Mesodermal cell (in vitro differentiated cells): ENCODE results near the gene PRPF4. TPM values are rescaled to one million over a fixed set of nuclear protein-coding genes. Genes with fewer than 3 reads are reported as not detected.
"Not testable (repeated sequence)": the region's sequence is repeated elsewhere in the genome, so short reads cannot be mapped to it uniquely, and the experiment has no call there.

Source experiments
- H3K27ac ChIP-seq: 2 replicates; pipeline ENCODE4 v1.7.0; 2013; ENCODE audit warnings: mild to moderate bottlenecking, low read depth, low read length, moderate library complexity; ENCODE audit not compliant: severe bottlenecking
- H3K36me3 ChIP-seq: 2 replicates; pipeline ENCODE4 v1.7.1; 2013; ENCODE audit warnings: mild to moderate bottlenecking, low read length, moderate library complexity; ENCODE audit not compliant: control insufficient read depth, insufficient read depth
- H3K4me1 ChIP-seq: one replicate; pipeline ENCODE4 v1.7.1; 2013; ENCODE audit warnings: mild to moderate bottlenecking, low read length; ENCODE audit not compliant: insufficient read depth, control insufficient read depth, poor library complexity, severe bottlenecking
- H3K4me3 ChIP-seq: 2 replicates; pipeline ENCODE4 v1.7.0; 2013; ENCODE audit warnings: low read length, control low read depth, mild to moderate bottlenecking; ENCODE audit not compliant: insufficient read depth, poor library complexity, severe bottlenecking; ENCODE audit errors: extremely low read depth
- H3K9me3 ChIP-seq: 2 replicates; pipeline ENCODE4 v1.7.1; 2013; ENCODE audit warnings: mild to moderate bottlenecking, low read length, moderate library complexity; ENCODE audit not compliant: control insufficient read depth
- WGBS, 2 experiments: methylation state at CpG; one replicate each; pipeline ENCODE4 v1.1.5; 2013; ENCODE audit warnings: missing lambda C conversion rate in 2 of 2; ENCODE audit not compliant: insufficient coverage in 2 of 2; 5-methylcytosine and 5-hydroxymethylcytosine counted together
- polyA plus RNA-seq, 2 experiments: library from polyadenylated mRNA; stranded (reverse); fragments of 50-300 nt; gene quantifications; one replicate each; pipeline ENCODE4 v1.2.3, GENCODE V29; 2013

The PRPF4 gene
- polyA plus RNA-seq (2013, experiment 1 of 2), result 24.3 TPM
- 23.3 TPM for polyA plus RNA-seq (2013, experiment 2 of 2)

GRCh38 chr9:113275157-113276131 lies at the start of gene PRPF4, which contains the start of gene CDC26:
Gene PRPF4, plus strand, starts transcription at chr9:113275658. Its CDS starts 86 bp downstream, at chr9:113275744.
Gene CDC26, minus strand, starts transcription at chr9:113275572. Its CDS starts 3,065 bp downstream, at chr9:113272507.
- peak within 1 kb of the TSS; percentile 82 for H3K4me3 ChIP-seq
- no peaks in the 10 kb centered on the region for H3K9me3 ChIP-seq
- peak within 1 kb of the TSS; percentile 87 for H3K27ac ChIP-seq
- 0% methylated on average over 42 to 45 of the region's 63 CpGs for WGBS, 2 experiments
- H3K36me3 ChIP-seq, result peaks cover 67% of the 10 kb centered on the region
- H3K4me1 ChIP-seq, result peaks cover 7% of the 10 kb centered on the region

DNA sequence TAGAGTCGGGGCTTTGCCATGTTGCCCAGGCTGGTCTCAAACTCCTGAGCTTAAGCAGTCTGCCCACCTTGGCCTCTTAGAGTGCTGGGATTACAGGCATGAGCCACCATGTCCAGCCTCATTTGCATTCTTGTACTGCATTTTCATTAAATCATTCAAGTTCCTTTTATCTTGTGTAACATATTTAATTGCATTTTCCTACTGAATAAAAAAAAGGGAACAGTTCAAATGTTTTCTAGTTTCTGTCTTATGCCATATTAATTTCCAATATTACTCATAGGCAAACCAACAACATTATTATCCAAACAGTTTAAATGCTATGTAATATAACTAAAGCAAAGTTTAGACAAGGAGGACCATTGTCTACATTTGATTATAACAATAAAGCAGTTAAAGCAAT lies 48.0 kb upstream of the PRPF4 start:
- 77 to 89% methylated on average over 1 of the region's 1 CpG for WGBS, 2 experiments
- Histone ChIP-seq H3K27ac (no peak overlapping the region), H3K9me3 (no peaks in the 10 kb centered on the region), H3K4me1 (peaks cover 7% of the 10 kb centered on the region), H3K36me3 (peaks cover 25% of the 10 kb centered on the region), H3K4me3 (no peak overlapping the region)

DNA sequence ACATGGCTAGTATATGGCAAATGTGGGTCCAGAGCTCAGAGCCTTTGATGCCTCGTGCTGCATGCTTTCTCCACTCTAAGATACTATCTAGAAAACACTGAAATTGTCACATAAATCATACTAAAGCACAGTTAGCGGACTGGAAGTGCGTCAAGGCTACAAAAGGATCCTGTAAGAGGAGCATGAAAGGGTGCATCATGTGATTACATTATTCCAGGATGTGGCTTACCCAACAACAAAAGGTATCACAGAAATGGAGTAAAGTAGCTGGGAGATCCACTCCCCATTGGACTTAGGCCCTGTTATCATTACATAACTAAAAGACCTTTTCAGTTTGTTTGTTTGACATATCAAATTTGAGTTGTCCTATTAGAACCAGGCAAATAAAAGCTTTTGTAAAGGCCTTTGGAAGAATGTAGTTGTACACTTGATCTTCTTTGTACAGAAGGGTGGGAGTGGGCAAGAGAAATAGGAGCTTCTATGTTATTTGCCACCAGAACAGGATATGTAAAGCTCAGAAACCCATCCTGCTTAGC lies 47.3 kb upstream of the PRPF4 start:
- H3K4me3 ChIP-seq, result no peak overlapping the region
- no peaks in the 10 kb centered on the region for H3K9me3 ChIP-seq
- peaks cover 25% of the 10 kb centered on the region for H3K36me3 ChIP-seq
- WGBS, 2 experiments, result 100% methylated on average over 1 of the region's 3 CpGs; no CpG with 5 or more reads in 1 of the 2 experiments
- no peaks in the 10 kb centered on the region for H3K4me1 ChIP-seq
- H3K27ac ChIP-seq, result no peak overlapping the region

- WGBS, 2 experiments, result 93% methylated on average over 2 of the region's 2 CpGs; no CpG with 5 or more reads in 1 of the 2 experiments
Observed at GRCh38 chr9:113231701-113232100, 43.8 kb upstream of the PRPF4 start.

DNA sequence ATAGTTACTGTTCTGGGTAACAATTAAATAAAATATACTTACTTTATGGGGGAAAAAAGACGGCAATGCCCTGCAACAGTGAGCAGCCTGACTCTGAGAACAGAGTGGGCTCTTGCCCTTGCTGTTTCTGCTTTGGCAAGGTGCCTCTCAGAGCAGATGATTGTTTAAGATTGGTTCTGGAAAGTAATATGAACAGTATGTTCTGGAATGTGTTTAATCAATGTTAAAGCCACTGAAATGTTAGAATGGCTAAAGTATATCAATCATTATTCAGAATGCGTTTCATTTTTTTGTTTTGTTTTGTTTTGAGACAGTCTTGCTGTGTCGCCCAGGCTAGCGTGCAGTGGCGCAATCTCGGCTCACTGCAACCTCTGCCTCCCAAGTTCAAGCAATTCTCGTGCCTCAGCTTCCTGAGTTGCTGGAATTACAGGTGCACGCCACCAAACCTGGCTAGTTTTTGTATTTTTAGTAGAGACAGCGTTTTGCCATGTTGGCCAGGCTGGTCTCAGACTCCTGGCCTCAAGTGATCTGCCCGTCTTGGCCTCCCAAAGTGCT lies 39.7 kb upstream of the PRPF4 start:
- H3K4me3 ChIP-seq, H3K4me1 ChIP-seq, H3K36me3 ChIP-seq, H3K9me3 ChIP-seq, H3K27ac ChIP-seq: not testable (repeated sequence)
- WGBS, 2 experiments, result 92 to 93% methylated on average over 8 to 10 of the region's 10 CpGs

More at GRCh38 chr9:113231701-113232100, 43.8 kb upstream of the PRPF4 start:
- H3K4me3 ChIP-seq, result no peak overlapping the region
- no peaks in the 10 kb centered on the region for H3K4me1 ChIP-seq
- peaks cover 20% of the 10 kb centered on the region for H3K36me3 ChIP-seq
- H3K9me3 ChIP-seq, result no peaks in the 10 kb centered on the region
- no peak overlapping the region for H3K27ac ChIP-seq

GRCh38 chr9:113237026-113237425 lies 38.4 kb upstream of the PRPF4 start:
- 95 to 100% methylated on average over 2 to 3 of the region's 4 CpGs for WGBS, 2 experiments
- Histone ChIP-seq H3K27ac (no peak overlapping the region), H3K9me3 (no peaks in the 10 kb centered on the region), H3K4me3 (no peak overlapping the region), H3K4me1 (no peaks in the 10 kb centered on the region), H3K36me3 (no peaks in the 10 kb centered on the region)

DNA sequence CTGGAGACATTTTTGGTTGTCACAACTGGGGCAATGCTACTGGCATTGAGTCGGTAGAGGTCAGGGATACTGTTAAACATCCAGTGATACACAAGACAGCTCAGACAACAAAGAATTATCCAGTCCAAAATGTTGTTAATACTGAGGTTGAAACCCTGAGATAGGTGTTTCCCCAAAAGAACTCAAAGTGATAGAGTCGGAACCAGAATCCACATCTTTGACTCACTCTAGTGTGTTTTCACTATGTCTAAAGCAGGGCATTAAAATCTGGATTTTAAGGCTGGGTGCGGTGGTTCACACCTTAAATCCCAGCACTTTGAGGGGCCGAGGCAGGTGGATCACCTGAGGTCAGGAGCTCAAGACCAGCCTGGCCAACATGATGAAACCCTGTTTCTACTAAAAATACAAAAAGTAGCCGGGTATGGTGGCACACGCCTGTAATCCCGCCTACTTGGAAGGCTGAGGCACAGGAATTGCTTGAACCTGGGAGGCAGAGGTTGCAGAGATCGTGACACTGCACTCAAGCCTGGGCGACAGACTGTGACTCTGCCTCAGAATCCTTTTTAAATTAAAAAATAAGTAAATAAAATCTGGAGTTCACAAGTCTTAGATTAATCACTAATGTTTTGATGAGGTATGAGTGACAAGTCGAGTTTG lies 37.1 kb upstream of the PRPF4 start:
- Histone ChIP-seq H3K4me3 (no peak overlapping the region), H3K36me3 (no peaks in the 10 kb centered on the region), H3K4me1 (no peaks in the 10 kb centered on the region), H3K9me3 (no peaks in the 10 kb centered on the region), H3K27ac (no peak overlapping the region)
- WGBS, 2 experiments, result 94 to 95% methylated on average over 6 to 7 of the region's 10 CpGs

GRCh38 chr9:113238859-113239232 lies 36.6 kb upstream of the PRPF4 start:
- 95 to 100% methylated on average over 3 to 4 of the region's 4 CpGs for WGBS, 2 experiments
- Histone ChIP-seq H3K36me3 (no peaks in the 10 kb centered on the region), H3K4me3 (no peak overlapping the region), H3K4me1 (no peaks in the 10 kb centered on the region), H3K9me3 (no peaks in the 10 kb centered on the region), H3K27ac (no peak overlapping the region)

DNA sequence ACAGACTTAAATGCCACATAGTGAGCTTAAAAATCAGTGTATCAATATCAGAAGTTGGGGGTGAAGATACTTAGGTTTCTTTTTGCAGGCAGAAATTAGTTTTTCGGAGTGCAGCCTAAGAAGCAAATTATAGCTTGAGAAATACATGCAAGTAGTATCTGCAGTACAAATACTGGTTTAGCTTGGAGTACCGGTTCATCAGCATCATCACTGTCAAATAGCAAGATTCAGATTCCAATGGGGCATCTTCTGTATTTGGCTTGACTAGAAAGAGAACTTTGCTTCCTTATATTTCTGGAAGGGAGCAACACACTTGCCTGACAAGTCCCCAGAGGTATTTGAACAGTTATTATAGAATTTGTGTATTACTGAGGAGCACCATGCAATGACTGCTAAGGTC lies 34.3 kb upstream of the PRPF4 start:
- Histone ChIP-seq H3K27ac (no peak overlapping the region), H3K4me1 (no peaks in the 10 kb centered on the region), H3K4me3 (no peak overlapping the region), H3K9me3 (no peaks in the 10 kb centered on the region), H3K36me3 (no peaks in the 10 kb centered on the region)
- WGBS, 2 experiments, result 100% methylated on average over 1 to 2 of the region's 2 CpGs

DNA sequence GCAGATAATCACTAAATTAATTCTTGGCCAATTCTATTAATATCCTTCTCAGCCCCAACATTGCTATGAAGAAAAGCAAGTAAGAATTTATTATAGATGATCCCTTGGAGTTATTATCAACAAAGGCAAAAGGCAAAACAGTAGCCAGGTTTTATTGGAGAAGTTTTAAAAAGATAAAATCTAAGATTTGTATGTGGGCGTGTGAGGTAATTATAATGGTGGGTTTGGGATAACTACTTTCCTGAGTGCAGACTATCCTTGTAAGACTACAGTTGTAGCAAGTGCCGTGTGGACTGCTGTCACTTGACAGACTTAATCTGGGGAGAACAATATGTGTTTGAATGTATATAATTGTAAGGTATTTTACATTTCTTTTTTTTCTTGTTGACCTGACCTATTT lies 30.9 kb upstream of the PRPF4 start:
- H3K4me1 ChIP-seq, result no peaks in the 10 kb centered on the region
- H3K36me3 ChIP-seq, result peaks cover 4% of the 10 kb centered on the region
- no peak overlapping the region for H3K4me3 ChIP-seq
- H3K27ac ChIP-seq, result no peak overlapping the region
- 96 to 100% methylated on average over 1 to 2 of the region's 2 CpGs for WGBS, 2 experiments
- no peaks in the 10 kb centered on the region for H3K9me3 ChIP-seq
